EL (cell line): ENCODE measurements around the gene GATD1.

ENCODE experiments used
- DNase-seq: peaks from one replicate; pipeline ENCODE4 v3.0.0-alpha.2; 2016

The GATD1 gene

DNA sequence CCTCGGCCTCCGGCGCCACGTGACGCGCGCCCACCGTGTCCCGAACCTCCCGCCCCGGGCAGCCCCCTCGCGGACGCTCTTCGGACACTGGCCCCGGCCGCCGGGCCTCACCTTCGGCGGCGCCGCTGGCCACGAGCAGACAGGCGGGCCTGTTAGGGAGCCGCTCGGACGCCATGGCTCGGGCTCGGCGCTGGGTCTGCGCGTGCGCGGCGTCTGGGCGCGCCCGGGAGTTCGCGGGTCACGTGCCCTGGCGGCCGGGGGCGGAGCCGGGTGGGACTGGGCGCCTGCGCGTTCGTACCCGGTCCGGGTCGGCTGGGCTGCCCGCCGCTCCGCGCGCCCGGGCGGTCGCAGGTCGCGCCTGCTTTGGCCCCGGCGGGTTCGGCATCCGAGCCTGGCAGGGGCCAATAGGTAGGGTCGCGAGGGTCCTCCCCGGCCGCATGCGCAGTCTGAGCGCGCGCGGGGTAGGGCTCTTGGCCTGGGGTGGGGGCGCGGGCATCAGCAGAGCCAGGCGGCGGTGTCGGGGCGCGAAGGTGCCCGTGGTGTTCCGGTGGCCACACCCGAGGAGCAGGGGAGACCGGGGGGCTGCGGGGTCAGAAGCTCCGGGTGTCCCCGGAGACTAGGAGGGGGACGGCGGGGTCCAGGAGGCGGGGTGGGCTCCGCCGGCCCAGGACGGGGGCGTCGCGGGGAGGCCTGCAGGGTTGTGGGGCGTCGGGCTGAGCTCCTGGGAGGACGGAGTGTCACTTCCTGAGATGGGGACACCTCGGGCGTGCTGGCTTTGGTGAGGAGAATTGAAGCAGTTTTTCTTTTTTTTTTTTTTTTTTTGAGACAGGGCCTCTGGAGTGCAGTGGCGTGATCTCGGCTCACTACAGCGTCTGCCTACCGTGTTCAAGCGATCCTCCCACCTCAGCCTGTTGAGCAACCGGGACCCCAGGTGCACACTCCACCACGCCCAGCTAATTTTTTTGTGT, at the start of gene GATD1:
TSS of gene GATD1 (minus strand) at position 200 of the 968 bp plus-strand sequence. CDS start at position 175, 25 bp downstream.
- DNase-seq, result peak; percentile 86

DNA sequence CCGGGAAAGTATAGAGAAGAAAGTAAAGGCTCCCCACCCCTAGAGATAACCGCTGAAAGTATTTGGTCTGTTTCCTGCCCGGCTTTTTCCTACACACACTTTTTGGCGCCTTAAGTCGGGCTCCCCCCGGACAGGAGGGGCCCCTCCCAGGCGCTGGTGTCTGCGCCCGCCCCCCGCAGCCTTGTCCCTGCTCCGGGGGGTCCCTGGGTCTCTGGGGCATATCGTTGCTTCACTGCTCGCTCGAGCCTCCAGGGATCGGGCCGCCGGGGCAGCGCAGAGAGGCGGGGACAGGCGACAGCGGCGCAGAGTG, 49.5 kb upstream of the GATD1 start:
- no peak for DNase-seq

- DNase-seq, result no peak
Observed at GRCh38 chr11:826227-826621, 48.9 kb upstream of the GATD1 start.

GRCh38 chr11:825366-826226, 48.3 kb upstream of the GATD1 start:
- no peak for DNase-seq

DNA sequence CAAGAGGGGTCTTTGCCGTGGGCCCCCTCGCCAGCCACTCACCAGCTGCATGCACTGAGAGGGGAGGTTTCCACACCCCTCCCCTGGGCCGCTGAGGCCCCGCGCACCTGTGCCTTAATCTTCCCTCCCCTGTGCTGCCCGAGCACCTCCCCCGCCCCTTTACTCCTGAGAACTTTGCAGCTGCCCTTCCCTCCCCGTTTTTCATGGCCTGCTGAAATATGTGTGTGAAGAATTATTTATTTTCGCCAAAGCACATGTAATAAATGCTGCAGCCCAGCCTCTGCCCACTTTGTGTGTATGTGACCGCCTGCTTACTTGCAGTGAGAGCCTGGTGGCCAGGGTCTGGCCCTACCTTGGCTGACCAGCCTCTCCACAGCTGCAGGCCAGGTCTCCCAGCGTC, 47.7 kb upstream of the GATD1 start:
- no peak for DNase-seq

- no peak for DNase-seq
Observed at GRCh38 chr11:824292-824880, 47.1 kb upstream of the GATD1 start.

DNA sequence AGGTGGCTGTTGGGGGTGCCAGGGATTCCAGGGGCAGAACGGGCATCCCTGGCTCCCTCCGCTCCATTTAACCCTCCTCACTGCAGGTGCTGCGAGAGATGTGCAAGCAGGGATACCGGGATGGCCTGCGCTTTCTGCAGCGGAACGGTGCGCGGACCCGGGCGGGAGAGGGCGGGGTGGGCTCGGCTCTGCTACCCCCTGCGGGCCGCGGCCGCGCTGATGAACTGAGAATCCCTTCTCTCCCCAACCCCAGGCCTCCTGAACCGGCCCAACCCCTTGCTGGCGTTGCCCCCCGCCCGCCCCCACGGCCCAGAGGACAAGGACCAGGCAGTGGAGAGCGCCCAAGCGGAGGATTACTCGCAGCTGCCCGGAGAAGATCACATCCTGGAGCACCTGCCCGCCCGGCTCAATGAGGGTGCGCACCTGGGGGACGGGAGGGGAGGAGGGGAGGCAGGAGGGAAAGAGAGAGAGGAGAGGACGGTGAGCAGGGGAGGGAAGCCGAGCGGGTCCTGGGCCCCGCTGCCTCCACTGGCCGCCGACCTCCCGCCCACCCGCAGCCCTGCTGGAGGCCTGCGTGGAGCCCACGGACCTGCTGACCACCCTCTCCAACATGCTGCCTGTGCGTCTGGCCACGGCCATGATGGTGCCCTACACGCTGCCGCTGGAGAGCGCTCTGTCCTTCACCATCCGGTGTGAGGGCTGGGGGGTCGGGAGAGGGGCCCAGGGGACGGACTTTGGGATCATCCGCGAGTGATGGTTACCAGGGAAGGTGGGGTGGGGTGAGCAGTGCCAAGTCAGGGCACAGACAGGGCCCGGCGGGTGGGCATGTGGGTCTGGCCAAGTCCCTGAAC, 46.4 kb upstream of the GATD1 start:
- DNase-seq, result no peak

GRCh38 chr11:821512-822371, 44.5 kb upstream of the GATD1 start:
- no peak for DNase-seq

DNA sequence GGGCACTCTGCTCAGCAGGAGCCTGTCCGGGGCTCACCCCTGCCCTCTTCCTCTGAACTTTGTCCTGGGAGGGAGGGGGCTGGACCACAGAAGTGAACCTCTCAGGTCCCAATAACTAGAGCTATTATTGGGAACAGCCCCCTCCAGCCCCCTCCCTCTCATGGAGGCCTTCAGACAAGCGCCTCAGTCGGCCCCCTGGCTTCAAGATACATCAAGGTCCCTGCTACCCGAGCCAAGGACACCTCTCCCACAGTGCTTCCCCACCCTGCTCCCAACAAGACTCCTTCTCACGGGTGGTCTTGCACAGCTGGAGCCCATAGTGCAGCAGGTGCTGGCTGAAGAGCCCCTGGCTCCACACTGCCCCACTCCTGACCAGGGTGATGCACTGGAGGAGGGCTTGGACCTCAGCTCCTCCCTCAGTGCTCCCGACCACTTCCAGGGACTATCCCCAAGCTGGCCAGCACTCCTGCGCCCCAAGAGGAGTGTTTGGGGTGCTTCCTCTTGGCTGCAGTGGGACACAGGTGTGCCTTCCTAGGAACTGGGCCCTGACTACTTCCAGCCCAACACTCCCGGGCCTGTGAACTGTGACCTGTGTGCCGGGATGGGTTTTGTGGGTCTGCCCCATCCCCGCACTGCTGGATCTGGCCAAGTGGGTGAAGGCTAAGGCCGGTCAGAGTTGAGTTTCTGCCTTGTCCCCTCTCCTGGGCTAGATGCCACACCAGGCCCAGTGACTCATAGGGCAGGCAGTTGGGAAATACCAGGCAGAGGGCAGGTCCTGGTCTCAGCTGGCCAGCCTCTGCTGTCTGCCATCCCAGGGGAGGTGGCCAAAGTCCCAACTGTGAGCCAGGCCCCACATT, 43.6 kb upstream of the GATD1 start:
- peak; percentile 81 for DNase-seq

DNA sequence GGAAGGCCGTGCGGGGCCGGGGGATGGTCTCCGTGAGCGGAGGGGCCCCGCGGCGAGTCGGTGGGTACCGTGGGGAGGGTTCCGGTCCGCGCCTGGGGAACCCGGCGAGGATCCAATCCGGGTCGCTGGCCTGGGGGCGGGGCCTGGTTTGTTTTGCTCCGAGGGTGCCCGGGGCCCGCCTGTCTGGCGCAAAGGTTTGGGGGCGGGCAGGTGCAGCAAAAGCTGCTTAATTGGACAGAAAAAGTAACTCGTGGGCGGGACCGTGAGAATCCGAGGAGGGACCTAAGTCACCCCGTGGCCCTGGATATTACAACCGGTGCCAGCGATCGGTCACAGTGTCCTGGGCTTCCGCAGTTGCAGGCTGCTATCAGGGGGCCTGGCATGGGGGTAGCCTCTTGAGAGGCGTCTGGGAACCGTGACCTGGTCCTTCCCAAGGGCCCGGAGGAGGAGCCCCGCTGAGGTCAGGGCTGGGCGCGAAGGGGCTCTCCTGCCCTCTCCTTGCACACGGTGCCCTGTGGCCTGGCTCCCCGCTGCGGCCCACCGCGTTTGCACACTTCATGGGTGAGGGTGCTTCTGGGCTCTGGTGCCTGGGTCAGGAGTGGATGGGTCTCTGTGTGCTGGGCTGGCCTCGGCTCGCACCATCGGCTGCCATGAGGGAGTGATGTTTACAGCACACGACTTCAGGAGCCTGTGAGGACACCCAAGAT, 42.8 kb upstream of the GATD1 start:
- DNase-seq, result peak; percentile 84

DNA sequence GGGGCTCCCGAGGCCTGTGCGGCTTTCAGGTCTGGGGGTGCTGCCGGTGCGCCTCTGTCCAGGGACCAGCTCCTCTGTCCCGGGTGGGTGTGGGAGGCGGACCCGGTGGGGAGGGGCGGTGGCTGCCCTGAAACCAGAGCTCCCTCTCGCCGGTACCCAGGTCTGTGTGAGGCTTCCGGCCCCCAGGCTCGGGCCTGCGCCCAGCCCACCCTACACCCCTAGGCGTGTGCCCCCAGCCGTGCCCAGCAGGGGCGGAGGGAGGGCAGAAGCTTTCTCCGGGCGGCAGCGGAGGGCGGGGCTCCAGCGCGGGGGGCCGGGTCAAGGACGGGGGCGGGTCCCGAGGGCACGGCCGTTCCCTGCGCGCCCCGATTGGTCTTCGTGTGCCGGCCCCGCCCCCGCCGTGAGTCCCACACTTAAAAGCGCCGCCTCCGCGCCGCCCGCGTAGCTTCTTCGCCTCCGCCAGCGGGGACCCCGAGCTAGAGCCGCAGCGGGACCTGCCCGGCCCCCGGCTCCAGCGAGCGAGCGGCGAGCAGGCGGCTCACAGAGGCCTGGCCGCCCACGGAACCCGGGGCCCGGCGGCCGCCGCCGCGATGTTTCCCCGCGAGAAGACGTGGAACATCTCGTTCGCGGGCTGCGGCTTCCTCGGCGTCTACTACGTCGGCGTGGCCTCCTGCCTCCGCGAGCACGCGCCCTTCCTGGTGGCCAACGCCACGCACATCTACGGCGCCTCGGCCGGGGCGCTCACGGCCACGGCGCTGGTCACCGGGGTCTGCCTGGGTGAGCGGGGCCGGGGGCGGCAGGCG, 42.0 kb upstream of the GATD1 start:
- DNase-seq, result peak; percentile 89

DNA sequence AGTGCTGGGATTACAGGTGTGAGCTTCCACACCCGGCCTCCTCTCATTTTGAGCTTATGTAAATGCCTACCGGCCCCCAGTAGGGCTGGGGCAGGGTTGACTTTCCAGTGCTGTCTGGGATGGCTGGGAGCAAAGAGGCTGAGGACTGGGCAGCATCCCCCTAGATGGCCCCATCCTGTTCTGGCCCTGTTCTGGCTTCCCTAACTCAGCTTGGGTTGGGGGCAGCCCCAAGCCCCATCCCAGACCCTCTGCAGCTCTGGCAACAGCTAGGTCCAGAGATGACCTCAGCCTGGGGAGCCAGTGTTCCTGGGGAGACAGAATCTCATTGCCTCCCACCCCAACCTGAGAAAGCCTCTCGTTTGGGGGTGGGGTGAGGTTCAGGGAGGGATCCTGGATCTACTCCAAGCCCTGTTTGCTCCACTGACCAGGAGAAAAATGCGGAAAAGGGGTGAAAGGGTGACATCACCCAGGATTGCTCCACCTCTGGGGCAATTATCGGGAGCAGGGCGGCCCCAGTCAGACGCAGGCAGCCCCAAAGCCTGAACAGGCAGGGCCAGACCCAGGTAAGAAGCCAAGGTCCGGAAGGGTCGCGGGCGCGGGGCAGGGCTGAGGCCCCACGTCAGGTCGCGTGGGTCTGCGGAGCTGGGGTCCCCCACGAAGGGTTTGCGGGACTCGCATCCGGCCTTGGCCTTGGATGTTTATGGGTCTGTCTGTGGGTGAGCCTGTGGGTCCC, 41.3 kb upstream of the GATD1 start, which contains the start of gene PNPLA2:
TSS of gene PNPLA2 (plus strand) at position 519 of the 733 bp plus-strand sequence. CDS start 805 bp downstream, outside the sequence.
- peak; percentile 79 for DNase-seq

GRCh38 chr11:816433-816779, 39.1 kb upstream of the GATD1 start:
- no peak for DNase-seq

DNA sequence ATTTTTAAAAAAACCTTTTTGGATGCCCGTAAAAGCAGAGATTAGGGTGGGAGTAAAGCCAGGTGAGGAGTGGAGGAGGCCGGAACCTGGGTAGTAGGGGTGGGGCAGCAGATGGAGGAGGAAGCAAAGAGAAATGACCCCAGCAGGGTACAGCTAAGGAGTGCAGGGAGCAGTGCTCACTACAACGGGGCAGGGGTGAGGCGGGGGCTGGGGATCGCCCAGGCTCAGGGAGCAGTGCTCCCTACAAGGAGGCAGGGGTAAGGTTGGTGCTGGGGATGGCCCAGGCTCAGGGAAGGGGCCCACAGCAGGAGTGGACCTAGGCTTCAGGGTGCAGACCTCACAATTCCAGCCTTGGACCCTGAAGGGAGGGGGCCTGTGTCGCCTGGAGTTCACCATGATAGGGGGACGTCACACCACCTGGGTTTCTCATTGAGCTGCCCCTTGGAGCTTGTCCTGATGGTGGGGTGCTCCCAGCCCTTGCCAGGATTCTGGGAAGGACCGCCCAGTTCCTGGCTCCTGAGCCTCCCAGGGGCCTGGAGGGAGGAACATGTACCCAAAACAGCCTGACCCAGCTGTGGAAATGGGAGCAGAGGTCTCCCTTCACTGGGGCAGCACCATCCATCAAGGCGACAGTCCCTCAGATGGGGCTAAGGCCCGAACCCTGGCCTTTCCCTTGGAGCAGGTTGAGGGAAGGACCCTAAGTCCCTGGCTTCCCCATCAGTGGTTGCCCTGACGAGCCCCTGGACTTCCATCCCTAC, 38.6 kb upstream of the GATD1 start:
- DNase-seq, result no peak

DNA sequence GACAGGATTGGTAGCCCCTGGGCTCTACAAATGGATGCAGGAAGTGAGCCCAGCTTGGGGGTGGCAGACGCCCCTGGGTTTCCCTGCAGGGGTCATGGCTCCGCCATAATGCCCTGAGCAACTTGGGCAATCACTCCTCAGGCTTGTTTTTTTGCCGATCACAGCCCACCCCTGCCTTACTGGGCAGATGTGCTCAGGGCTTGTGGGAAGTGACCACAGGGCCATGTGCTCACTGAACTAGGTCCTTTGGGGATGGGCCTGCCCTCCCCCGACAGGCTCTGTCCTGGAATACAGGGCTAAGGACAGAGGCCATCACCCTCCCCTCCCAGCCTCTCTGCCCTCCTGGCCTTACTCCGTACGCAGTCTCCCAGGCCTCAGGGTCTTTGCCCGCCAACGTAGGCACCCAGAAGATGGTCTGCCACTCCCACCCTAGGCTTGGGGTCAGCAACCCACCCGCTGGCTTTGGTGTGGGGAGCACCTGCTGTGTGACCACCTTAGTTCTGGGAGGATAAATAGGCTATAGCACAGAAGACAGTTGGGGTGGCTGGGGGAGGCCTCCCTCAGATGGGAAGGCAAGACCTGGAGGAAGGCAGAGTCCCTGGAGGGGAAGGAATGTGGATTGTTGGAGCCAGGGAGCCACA, 36.3 kb upstream of the GATD1 start:
- no peak for DNase-seq

DNA sequence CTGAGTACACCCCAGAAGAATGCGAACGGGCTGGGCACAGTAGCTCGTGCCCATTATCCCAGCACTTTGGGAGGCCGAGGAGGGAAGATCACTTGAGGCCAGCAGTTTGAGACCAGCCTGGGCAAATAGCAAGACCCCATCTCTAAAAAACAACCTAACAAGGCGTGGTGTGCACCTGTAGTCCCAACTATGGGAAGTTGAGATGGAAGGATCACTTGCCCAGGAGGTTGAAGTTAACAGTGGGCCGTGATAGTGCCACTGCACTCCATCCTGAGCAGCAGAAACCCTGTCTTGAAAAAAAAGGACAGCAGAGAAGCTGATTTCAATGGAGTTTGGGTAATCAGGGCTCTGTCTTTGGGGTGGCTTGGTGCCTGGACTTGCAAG, 35.8 kb upstream of the GATD1 start:
- no peak for DNase-seq

GRCh38 chr11:812390-812789, 35.1 kb upstream of the GATD1 start:
- DNase-seq, result no peak
